HG03039 (cell line): ENCODE measurements around the gene ERCC5.

Source experiments
- ATAC-seq: cut with Tn5 transposase; IDR thresholded peaks from one replicate; pipeline ENCODE4 v1.9.1; 2021; ENCODE audit warnings: mild to moderate bottlenecking, moderate library complexity; ENCODE audit not compliant: unreplicated experiment

ERCC5 gene

DNA sequence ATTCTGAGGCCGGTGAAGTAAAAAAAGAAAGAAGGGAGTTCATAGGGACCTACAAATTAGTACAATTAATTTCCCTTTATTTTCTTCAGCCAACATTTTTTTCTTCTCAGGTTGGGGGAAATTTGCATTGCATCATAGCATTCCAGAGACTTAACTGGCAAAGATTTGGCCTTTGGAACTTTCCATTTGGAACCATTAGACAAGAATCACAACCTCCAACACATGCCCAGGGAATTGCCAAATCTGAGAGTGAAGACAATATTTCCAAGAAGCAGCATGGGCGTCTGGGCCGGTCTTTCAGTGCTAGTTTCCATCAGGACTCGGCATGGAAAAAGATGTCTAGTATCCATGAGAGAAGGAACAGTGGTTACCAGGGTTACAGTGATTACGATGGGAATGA, 6.4 kb upstream of the ERCC5 start:
- ATAC-seq: no peak

- peak; percentile 14 for ATAC-seq
Measured at GRCh38 chr13:102845289-102845629, 573 bp upstream of the ERCC5 start.

DNA sequence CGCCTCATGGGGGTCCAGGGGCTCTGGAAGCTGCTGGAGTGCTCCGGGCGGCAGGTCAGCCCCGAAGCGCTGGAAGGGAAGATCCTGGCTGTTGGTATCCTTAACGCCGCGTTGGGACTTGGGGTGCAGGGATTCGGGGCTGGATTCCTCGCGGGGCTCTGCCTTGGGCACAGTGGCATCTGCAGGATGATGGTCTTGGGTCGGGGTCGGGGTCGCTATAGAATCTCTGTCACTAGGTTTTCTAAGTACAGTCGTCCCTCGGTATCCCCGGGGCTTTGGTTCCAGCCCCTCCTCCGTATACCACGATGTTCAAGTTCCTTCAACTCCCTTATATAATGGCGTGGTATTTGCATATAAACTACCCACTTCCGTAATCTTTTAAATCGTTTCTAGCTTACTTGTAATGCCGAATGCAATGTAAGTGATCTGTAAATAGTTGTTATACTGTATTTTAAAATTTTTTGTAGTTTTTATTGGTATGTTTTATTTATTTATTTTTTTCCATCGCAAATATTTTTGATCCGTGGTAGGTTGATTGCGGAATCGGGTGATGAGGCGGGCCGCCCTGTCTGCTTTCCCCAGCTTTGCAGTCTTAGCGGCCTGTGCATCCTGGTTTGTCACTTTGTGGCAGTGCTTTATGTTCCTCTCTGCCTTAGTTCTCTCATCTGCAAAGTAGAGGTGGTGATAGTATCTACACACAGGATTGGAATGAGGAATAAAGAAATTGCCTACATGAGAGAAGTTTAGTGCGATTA, 606 bp downstream of the ERCC5 start:
- peak; percentile 20 for ATAC-seq

- ATAC-seq: no peak
Measured at GRCh38 chr13:102847272-102848234, 1.7 kb downstream of the ERCC5 start.

DNA sequence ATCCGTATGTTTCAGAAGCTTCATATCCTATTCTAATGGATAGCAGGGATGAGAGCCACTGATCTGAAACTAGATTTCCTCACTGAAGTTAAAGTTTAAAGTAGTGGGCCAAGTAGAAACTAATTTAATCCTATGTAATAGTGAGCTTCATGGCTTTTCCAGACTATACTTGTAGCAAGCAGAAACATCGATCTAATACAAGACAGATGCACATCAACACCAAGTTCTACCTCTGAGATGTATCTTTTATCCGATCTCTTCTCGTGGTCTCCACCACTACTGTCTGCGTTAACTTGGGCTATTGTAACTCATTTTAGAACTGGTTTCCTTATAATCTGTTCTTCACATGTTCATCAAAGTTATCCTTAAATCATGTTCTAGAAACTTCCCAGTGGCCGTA, 3.1 kb downstream of the ERCC5 start:
- no peak for ATAC-seq

GRCh38 chr13:102852556-102852955, 6.7 kb downstream of the ERCC5 start:
- no peak for ATAC-seq

DNA sequence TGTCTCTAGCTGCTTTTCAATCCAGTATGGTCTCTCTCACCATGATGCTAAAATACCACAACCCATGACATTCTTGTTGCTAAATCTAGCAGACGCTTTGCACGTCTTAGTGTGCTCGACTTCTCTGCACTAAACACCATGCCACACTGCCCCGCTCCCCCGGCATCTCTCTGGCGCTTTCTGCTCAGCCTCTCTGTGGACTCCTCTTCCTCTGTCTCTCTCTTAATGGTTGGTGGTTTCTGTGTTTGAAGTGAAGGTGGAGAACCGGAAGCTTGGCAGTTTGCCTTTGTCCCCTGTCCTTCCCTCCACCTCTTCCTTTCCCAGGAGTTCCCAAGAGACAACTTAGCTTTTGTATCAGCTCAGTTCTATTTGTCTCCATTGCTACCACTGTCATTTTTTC, 8.8 kb downstream of the ERCC5 start:
- peak; percentile 51 for ATAC-seq

DNA sequence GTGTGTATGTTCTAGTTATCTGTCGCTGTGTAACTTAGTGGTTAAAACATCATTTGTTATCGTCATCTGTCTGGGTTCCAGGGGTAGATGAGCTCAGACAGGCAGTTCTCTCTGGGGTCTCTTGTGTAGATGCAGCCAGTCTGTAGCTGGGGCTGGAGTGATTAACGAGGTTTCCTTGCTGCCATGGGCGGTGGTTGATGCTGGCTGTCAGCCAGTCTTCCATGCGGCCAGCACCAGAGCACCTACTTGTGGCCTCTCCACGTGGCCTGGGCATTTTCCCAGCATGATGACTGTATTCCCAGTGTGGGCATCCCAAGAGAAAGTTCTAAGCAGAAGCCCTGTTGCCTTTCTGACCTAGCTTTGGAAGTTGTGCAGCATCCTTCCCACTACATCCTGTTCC, 10.7 kb downstream of the ERCC5 start:
- no peak for ATAC-seq

GRCh38 chr13:102862624-102863210, 16.9 kb downstream of the ERCC5 start:
- ATAC-seq: no peak

- ATAC-seq: no peak
Measured at GRCh38 chr13:102863590-102863989, 17.8 kb downstream of the ERCC5 start.

- no peak for ATAC-seq
Measured at GRCh38 chr13:102868366-102868936, 22.6 kb downstream of the ERCC5 start.

- ATAC-seq: no peak
Measured at GRCh38 chr13:102869948-102870676, 24.3 kb downstream of the ERCC5 start.

GRCh38 chr13:102870677-102871415, 25.0 kb downstream of the ERCC5 start:
- ATAC-seq: no peak

- ATAC-seq: no peak
Measured at GRCh38 chr13:102872131-102872530, 26.3 kb downstream of the ERCC5 start.

DNA sequence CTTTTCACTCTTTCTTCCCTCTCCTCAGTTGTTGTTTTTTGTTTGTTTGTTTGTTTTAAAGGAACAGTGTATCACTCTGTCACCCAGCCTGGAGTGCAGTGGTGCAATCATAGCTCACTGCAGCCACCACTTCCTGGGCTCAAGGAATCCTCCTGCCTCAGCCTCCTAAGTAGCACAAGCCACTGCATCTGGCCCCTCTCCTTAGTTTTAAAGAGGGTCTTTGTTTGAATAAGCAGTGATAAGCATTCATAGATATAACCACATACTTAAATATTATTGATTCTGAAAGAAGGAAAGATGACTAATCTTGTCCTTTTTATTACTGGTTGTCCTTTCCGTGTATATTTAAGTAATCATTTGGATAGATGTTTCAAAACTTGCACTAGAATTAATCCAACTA, 26.7 kb downstream of the ERCC5 start:
- no peak for ATAC-seq

DNA sequence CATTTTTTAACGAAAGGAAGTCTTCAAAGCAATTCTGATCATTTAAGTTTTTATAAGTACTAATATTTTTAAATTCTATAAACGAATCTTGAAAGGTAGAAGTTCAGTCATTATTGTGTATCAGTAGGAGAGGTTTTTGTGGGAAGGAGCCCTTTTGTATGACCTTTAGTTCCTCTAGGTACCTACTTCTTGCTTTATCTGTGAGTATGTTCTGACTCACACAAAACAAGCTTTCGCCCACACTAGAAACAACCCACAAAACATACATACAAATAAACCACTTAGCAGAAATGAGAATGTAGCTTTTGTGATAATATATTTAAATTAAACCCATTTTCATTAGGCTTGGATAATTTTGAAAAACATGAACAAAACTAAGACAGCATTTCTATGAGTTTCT, 27.8 kb downstream of the ERCC5 start:
- ATAC-seq: peak; percentile 64

GRCh38 chr13:102875256-102875655, 29.4 kb downstream of the ERCC5 start:
- no peak for ATAC-seq

DNA sequence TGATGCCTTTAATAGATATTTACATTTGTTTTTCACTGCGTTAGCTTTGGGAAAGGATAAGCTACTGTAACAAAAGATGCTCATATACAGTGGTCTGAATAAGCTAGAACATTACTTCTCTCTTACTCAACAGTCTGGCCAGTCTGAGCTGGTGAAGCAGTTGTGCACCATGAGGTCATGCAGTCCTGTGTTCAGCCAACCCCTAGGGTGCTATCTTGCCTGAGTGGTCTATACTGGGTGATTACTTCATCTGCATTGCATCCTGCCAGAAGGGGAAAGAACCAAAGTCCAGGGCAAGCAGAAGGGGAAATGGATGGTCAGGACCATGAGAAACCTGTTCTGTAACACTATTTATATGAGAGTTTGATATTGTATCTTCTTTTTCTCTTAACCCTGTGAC, 31.5 kb downstream of the ERCC5 start:
- no peak for ATAC-seq

- no peak for ATAC-seq
Measured at GRCh38 chr13:102878481-102878880, 32.6 kb downstream of the ERCC5 start.
